Stimulated activated CD4-positive, alpha-beta T cell treated with anti-CD3 and anti-CD28 coated beads, Interleukin-12 subunit alpha, Interleukin-12 subunit beta, amount 100 ng/mL, for 4 hours (primary cell): ENCODE data around the gene ABCB1.
"Not testable (repeated sequence)": the region's sequence is repeated elsewhere in the genome, so short reads cannot be mapped to it uniquely, and the experiment has no call there.

Source experiments
- DNase-seq: peaks from one replicate; pipeline ENCODE4 v3.0.0-alpha.2; 2020

ABCB1 gene

DNA sequence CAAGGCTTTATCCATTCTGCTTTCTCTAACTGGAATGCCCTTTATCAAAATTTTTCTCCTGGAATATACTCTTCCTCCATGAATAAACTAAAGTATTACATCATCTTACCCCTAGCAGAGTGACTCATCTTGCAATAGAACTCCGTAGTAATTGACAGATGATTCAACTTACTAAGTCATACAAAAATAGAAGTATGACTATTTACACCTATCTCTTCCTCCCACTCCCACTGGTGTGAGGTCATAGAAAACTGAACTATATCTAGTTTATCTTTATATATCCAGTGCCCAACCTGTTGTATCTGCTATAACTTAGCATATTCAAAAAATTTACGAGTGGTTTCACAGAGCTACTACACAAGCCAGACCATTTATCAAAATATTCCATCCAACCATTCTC, 26.1 kb downstream of the ABCB1 start:
- no peak for DNase-seq

DNA sequence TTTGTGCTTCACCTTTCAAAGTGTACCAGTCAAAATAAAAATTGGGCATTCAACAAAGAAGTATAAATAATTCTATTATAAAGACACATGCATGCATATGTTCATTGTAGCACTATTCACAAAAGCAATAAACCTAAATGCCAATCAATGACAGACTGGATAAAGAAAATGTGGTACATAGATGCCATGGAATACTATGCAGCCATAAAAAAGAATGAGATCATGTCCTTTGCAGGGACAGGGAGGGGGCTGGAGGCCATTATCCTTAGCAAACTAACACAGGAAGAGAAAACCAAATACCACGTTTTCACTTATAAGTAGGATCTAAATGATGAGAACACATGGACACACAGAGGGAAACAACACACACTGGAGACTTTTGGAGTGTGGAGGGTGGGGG, 28.2 kb downstream of the ABCB1 start:
- DNase-seq = not testable (repeated sequence)

DNA sequence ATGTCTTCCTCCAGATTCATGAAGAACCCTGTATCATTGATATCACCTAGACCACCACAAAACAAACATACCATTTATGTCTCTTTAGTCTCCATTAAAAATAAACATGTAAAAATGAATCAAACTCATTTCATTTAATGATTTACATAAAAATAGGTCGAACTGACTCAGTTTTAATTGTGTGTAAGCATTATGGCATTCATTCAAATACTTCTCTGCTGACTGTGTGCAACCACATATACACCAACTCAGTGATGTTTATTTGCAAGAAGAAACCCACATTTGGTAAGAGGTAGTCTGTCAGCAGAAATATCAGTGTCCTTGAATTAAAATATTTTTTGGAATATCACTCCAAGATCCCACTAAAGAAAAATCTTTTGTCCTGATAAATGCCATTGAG, 30.5 kb downstream of the ABCB1 start:
- DNase-seq = no peak

DNA sequence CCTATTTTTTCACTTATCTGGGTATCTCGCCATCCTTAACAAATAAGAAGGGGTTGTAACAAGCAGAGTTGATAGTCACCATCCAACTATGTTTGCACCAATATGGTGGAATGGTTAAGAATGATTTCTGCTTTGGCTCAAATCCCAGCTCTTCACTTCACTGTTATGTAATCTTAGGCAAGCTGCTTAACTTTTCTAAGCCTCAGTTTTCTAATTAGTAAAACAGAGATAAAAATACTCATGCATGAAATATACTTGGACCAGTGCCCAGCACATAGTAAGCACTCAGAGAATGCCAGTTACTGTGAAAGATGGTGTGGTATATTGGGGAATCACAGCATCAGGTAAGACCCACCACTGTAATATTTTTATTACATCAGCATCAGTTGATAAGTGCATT, 33.6 kb downstream of the ABCB1 start:
- no peak for DNase-seq

DNA sequence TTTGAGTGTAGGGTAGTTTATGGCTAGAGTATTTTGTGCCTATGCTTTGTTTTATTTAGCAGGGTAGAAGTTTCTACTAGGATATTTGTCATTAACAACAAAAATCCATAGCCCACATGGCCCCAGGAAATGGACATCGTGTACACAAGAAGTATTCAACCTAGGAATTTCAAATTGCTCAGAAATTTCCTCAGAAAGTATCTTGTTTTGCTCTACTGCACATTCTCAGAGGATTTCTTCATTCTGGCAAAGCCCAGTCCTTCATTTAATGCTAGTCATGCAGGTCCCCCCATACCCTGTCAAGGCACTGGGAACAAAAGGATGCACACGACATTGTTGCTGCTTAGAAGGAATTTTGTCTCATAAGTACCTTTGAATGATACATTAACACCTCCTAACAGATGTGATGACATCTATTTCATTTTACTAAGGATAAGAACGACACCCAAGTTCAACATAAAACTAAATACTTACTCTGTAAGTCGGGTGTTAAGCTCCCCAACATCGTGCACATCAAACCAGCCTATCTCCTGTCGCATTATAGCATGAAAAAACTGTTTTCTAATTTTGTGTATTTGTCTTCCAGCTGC, 34.3 kb downstream of the ABCB1 start:
- no peak for DNase-seq

DNA sequence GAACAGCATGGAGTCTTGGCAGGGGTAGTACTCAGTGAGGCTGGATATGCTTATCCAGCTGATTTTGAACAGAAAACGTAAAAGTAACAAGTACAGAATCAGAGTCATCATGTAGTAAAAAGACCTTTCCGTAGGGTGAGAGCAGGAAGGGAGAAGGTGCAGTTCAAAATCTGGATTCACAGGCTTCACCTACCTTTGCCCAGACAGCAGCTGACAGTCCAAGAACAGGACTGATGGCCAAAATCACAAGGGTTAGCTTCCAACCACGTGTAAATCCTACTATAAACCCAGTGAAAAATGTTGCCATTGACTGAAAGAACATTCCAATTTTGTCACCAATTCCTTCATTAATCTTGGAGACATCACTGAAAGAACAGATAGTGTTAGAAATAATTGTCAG, 34.8 kb downstream of the ABCB1 start:
- no peak for DNase-seq

DNA sequence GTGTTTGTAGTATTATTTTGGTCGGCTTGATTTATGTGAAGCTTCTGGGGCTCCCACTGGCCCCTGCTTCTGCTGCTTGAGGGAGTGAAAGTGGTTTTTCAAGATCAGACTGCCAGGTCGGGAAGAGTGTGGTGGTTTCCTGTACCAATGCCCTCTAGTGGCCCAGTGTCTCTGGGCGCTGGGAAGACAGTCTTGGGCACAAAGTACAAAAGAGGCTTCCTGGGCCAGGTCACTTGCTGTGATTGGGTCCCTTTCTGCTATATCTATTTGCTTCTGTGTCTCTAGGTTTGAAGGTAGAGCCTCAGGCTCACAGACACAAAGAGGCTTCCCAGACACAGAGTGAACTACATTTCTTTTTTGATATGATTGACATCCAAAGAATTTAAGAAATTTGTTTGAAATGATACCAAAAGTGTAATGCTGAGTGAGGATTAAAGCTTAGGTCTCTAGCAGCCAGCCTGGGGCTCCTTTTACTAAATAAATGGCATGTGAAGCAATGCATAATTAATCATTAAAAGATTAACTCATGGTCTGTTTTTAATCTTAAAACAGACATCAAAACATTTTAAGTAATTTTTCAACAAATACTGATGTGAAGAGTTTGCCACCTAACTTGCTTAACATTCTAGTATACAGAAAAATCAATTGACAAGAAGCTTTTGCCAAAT, 36.3 kb downstream of the ABCB1 start:
- DNase-seq = peak; percentile 1

DNA sequence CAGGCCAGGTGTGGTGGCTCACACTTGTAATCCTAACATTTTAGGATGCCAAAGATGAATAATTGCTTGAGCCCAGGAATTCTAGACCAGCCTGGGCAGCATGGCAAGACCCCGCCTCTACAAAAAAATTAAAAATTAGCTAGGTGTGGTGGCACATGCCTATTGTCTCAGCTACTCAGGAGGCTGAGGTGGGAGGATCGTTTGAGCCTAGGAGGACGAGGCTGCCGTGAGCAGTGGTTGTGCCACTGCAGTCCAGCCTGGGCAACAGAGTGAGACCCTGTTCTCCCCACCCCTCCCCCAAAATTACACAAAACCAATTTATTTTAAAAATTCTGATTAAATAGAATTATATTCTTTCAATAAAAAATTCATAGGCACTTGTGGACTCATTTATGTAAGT, 39.0 kb downstream of the ABCB1 start:
- no peak for DNase-seq

DNA sequence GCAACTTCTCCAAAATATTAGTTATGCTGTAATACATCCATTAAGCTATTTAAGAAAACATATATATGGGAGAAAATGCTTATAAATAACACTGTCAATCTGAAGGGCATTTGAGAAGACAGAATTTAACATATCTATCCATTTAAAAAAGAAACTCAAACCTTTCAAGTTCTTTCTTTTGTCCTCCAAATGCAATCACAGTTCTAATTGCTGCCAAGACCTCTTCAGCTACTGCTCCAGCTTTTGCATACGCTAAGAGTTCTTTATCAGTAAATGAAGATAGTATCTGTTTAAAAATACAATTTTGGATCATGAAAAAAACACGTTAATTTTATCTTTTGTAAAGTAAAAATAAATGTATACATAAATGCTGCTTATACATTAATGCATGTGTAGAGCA, 39.6 kb downstream of the ABCB1 start:
- DNase-seq = no peak

DNA sequence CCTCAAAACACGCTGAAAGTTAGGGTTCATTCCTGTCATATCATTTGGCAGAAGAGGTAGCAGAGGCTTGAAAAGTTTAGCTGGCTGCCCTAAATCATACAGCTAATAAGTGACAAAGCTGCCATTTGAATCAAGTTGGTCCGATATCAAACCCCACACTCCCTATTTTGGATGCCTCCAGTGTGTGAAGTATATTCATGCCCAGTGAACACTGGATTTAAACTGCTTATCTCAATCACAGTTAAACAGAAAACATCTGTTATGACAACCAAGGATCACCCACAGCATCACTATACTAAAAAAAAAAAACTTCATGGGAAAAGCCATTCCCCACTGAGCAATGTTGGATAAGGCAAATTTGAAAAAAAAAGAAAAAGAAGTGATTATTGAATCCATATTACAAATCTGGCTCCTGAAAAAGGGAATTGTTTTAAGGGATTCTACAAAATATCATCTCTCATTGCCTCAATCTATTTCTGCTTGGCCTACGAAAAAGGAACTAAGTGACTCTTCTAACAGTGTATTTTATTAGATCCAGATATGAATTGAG, 48.3 kb downstream of the ABCB1 start:
- no peak for DNase-seq

DNA sequence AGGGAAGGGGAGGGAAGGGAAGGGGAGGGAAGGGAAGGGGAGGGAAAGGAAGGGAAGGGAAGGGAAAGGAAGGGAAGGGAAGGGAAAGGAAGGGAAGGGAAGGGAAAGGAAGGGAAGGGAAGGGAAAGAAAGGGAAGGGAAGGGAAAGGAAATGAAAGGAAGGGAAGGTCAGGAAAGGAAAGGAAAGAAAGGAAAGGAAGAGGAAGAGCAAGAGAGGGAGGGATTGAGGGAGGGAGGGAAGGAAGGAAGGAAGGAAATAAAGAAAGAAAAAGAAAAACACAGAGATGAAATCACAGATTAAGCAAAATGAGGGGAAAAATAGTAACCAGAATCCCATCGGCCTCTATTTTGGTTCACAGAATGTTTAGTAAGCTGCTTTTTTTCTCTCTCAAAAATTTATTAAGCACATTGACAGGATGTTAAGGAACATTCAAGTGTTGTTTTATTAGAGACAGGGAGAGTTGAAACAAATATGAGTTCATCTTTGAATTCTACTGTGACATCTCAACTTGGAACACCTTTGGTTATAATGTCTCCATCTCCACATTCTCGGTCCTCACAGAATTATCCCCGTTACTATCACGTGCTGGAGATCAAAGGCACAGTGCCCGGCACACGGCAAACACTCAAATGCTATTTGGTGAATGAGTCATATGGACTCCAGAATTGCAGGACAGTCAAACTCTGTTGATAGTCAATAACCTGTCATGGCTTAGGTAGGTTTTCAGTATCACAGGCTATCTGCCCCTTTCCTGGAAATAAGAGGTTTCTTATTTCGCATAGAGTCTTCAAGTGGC, 52.4 kb downstream of the ABCB1 start:
- DNase-seq = no peak

DNA sequence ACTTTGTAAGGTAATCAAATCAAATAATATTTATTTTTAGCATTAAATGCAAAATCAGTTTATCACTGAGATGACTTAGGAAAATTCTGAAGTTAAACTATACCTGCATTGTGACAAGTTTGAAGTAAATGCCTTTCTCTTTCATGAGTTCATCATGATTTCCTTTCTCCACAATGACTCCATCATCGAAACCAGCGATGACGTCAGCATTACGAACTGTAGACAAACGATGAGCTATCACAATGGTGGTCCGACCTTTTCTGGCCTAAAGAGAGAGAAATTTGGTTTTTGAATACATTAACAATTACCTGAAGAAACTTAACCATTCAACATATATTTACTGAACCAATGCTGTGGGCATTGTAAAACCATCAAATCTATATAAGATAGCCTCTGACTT, 54.9 kb downstream of the ABCB1 start:
- DNase-seq = no peak

DNA sequence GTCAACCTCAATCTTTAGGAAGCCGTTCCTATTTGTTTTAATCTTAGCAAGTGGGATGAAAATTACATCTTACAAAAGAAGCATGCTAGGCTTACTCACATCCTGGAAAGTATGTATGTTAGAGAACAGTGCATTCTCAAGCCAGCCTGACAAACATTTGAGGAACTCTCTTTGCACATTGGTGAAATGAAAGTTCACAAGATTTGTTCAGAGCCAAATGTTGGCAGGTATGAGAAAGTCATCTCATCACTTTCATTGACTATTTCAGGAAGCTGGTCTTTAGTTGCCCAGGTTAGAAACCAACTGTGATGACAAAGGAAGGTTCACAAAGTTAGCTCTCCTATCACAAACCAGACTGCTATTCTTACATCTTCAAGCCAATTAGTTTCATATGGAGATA, 57.1 kb downstream of the ABCB1 start:
- no peak for DNase-seq

DNA sequence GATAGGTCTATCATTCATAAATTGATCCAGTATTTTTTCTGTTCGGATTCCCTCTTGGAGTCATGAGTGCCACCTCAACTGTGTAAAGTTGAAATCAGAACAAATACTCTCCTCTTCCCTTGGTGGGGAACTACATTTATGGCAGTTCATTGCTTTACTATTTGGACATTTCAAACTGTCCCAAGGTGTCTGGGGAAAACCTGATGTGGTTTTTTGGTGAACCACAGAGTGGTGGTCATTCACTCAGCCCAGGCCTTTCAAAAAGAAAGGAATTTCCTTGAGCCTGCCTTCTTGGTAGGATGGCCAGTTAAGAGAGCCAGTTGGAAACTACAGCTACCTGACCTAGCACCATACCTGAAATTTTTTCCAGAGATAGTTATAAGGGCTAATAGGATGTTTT, 59.0 kb downstream of the ABCB1 start:
- DNase-seq = no peak

DNA sequence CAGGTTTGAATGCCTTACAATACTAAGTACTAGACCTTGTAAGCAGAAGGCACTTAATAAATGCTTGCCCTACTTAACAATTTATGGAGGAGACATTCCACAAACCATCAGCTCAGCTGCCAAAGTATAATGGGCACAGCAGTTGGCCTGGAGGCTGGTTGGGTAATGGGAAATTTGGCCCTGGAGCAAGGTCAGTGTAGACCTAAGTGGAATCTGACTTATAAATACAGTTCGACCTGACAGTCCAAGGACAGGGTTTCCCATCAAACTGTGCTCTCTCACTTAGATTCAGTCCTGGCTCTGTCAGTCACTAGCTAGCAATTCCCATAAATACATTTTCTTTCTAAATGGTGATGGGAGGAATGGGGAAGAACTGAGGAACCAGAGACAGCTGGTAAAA, 62.6 kb downstream of the ABCB1 start:
- DNase-seq = no peak

DNA sequence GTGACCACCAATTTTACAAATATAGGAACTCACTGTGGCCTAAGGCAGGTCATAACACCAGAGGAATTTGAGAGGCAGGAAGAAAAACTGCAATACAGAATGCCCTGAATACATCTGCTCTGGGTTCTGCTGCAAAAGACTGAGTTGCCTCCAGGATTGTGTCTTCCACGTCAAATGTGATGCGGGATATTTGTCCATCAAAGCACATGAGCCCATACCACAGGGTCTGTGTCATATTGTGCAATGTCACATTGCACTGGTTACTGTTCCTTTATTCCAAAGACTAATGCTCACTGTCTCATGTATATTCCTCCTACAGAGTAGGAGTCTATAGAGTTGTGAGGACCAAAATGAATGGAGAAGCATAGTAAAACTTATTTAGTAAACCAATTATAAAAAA, 66.6 kb downstream of the ABCB1 start:
- no peak for DNase-seq

DNA sequence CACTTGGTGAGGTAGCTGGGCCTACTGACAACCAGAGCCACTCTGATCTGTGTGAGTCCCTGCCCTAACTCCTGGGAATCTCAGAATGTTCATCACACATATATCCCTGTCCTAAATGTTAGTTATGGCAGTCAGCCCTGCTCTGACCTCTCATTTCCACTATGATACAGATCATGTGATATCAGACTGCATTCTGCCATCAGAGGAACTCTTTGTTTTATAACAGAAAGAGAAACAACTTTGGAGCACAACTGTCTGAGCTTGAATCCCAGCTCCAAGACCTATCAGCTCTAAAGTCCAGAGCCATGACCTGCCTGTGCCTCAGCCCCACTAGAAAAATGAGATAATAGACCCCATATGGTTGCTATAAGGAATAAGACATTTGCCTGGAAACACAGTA, 70.6 kb downstream of the ABCB1 start:
- no peak for DNase-seq

DNA sequence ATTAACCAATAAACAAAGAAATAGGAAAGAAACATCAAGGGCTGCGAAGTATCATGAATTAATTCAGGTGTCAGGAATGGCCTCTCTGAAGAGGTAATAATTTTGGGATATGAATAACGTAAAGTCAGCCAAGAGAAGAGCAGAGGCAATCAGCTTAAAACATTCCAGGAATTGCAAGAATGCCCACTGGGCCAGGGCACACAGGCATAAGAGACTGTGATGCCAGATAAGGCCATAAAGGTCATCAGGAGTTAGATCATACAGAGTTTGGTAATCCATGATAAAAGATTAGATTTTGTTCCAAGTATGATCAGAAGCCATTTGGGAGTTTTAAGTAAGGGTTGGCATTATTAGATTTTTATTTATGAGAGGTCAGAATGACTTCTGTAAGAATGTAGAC, 72.0 kb downstream of the ABCB1 start:
- DNase-seq = no peak

DNA sequence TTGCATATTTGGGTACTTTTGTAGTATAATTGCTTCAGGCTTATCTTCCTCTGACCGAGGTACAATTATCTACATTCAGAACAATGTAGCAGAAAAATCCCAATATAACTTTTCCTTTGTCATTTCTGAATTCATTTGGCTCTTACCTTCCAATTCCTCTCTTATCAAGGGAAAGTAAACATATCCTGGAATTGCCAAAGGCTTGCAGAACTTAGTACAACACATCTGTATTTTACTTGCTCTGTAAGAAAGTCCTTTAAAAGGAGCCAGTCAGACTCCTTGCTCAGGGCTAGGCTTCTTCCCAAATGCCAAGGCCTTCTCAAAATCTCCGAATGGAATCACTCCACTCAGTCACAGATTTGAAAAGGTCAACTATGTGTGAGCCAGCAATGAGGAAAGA, 81.9 kb downstream of the ABCB1 start:
- no peak for DNase-seq

DNA sequence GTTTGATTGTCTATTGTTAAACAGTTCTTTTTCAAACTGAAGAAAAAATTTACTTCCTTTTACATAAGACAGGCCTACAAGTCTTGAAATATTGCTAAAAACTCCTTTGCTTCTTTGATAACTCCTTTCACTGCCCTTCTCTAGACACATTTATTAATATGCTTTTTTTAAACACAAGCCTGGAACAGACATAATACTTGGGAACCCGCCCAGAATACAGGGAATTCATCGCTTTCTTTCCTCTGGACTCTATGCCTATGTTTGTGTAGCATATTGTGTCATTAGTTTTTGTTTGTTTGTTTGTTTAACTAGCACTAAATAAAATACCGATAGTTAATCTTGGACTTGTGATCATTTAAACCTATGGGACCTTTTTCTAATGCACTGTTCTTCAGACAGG, 82.8 kb downstream of the ABCB1 start:
- no peak for DNase-seq

DNA sequence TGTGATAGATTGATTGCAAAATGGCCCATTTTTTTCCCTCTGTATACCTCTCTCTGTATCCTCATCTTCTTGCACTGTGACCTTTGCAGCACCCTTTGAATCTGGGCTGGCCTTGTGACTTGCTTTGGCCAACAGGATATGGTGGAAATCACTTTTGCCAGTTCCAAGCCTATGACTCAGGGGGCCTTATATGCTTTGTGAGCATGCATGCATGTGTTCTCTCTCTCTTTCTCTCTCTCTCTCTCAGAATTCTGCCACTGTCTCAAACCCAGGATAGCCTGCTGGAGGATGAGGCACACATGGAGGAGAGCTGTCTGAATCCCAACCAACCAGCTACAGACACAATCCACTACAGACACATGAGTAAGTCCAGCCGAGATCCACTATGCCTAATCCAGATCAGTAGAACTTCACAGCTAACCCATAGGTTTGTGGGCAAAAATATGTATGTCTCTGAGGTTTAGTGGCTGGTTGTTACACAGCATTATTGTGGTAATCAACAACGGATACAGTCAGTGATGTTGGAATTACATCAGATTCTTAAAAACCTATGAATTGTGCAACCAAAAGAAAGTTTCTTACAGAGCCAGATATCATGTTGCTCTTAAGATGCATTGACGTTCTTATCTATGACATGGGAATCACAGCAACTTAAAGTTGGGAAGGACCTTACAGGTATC, 83.4 kb downstream of the ABCB1 start:
- DNase-seq = no peak

DNA sequence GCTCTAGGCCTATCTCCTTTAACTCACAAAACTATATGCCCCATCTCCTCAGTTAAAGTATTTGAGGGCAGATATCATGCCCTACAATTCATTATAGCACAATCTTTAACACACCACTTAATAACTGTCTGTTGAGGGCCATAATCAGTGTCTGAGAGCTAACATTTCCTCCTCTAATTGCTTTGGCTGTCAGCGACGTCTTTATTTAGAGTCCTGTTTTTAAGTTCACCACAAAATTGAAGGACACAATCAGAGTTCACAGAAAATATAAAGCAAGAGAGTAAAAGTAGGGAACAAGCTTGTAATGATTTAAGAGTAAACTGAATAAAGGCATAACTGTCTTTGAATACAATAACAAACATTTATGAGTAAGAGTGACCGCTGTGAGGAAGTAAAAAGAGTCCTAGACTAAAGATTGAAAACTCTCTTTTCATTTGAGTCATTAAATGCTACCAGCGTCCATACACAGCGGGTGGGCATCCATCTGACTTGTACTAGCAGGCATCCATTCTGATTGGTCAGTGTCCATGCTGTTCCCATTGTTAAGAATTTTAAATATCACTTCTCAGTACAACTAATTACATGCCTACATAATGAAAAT, 86.8 kb downstream of the ABCB1 start:
- DNase-seq = no peak

DNA sequence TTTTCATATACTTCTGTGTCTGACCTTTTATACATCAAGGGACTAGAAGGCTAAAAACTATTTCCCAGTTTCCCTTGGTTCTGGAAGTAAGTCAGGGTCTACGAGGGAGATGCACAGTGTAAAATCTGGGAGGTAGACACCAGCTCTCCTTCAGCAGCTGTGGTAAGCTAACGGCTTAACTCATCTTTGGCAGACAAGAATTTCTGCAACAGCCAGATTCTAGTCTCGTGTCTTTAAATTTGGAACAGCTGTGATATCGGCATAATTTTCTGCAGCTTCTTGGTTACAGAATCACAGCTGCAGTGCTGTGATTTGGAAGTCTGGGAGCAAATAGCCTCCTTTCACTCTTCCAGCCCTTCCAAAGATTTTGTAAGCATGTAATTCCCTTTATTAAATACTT, 87.8 kb downstream of the ABCB1 start:
- no peak for DNase-seq
